Activated CD4-positive, alpha-beta T cell treated with anti-CD3 and anti-CD28 coated beads for 36 hours (primary cell): ENCODE measurements around the gene MICA. TPM values are rescaled to one million over a fixed set of nuclear protein-coding genes. Genes with fewer than 3 reads are reported as not detected.

Experiments
- ATAC-seq: fragments of 200-7000 bp; cut with Tn5 transposase; one replicate; pipeline ENCODE4 v1.10.0; 2021; ENCODE audit warnings: mild to moderate bottlenecking, moderate library complexity
- CTCF ChIA-PET: fragments of 350-600 bp; sonication (Branson Sonifier 250); formaldehyde crosslinking; loops from one replicate; lab custom pipeline; 2021; ENCODE audit warnings: antibody characterized with exemption; lab: Charles Lee
- POLR2A ChIA-PET: fragments of 350-600 bp; sonication (Branson Sonifier 250); formaldehyde crosslinking; loops from one replicate; lab custom pipeline; 2021; ENCODE audit warnings: antibody characterized with exemption, inconsistent platforms; lab: Charles Lee
- DNase-seq: peaks from one replicate; pipeline ENCODE4 v3.0.0-alpha.2; 2020
- H3K27ac Mint-ChIP-seq: one replicate; pipeline ENCODE4 v1.8.0; 2021; ENCODE audit warnings: mixed read lengths
- H3K27me3 Mint-ChIP-seq: one replicate; pipeline ENCODE4 v1.8.0; 2021; ENCODE audit warnings: mixed read lengths
- H3K36me3 Mint-ChIP-seq: one replicate; pipeline ENCODE4 v1.8.0; 2021; ENCODE audit warnings: low read depth, mixed read lengths
- H3K4me1 Mint-ChIP-seq: one replicate; pipeline ENCODE4 v1.8.0; 2021; ENCODE audit warnings: mixed read lengths
- H3K4me3 Mint-ChIP-seq: one replicate; pipeline ENCODE4 v1.8.0; 2021; ENCODE audit warnings: mild to moderate bottlenecking, moderate library complexity, mixed read lengths
- H3K9me3 Mint-ChIP-seq: one replicate; pipeline ENCODE4 v1.8.0; 2021; ENCODE audit warnings: low read depth, mixed read lengths
- intact Hi-C, 2 experiments: fragments of 100-400 bp; cut with DNase I in 1 of 2; cut with micrococcal nuclease in 1 of 2; formaldehyde crosslinking; loops; one replicate each; pipeline versions ENCODE4 v1.14.2 to v1.15.1; 2022 to 2024; cut with DNase I, micrococcal nuclease
- total RNA-seq, 2 experiments: library from RNA; stranded (reverse); gene quantifications; one replicate each; pipeline ENCODE4 v1.2.3, GENCODE V29; 2021

The MICA gene
- total RNA-seq: 1 to 10 TPM; 6.3 to 7.1 TPM

DNA sequence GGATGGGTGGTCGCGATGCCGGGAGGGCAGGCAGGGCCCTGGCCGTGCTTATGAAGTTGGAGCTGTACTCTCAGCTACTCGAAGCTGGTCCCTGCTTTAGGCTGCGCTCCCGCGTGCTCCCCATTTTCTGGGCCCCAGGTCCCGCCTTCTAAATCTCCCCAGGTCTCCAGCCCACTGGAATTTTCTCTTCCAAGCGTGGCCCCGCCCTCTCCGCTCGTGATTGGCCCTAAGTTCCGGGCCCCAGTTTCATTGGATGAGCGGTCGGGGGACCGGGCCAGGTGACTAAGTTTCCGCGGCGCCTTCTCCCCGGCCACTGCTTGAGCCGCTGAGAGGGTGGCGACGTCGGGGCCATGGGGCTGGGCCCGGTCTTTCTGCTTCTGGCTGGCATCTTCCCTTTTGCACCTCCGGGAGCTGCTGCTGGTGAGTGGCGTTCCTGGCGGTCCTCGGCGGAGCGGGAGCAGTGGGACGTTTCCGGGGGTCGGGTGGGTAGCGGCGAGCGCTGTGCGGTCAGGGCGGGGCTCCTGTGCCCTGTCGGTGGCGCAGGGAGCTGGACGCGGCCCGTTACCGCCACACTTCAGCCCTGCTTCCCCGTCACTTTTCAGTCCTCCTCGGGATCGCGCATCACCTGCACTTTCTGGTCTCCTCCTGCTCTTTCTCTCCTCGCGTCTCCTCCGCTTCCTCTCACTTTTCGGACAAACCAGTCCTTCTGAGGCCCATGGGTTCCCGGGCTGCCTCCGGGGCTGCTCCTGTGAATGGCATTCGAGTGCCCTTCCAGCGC, at the start of gene MICA:
Gene MICA, plus strand, starts transcription at position 313 of the 778 bp plus-strand sequence. Its CDS starts 38 bp downstream, at position 351.
- intact Hi-C loops: loop anchor here (5.0 kb wide), 5 partner anchors 46 to 681 kb away; partner anchors contain the start of genes C6orf47 (in 1 of the 2), DDX39B (in 1 of the 2), GPANK1 (in 1 of the 2) and HLA-B (in 1 of the 2)
- Mint-ChIP-seq H3K36me3 (peaks cover 2% of the 10 kb centered on the region), H3K4me1 (peaks cover 62% of the 10 kb centered on the region), H3K27me3 (no peaks in the 10 kb centered on the region), H3K4me3 (peak within 1 kb of the TSS; percentile 71), H3K9me3 (no peaks in the 10 kb centered on the region), H3K27ac (peak within 1 kb of the TSS; percentile 71)
- DNase-seq (peak; percentile 83), ATAC-seq (peak; percentile 68)
- POLR2A ChIA-PET: interaction anchor here (0.6 kb wide), 1 partner anchor 36 kb away, joined by 3 read pairs; no protein-coding TSS in a partner anchor
- CTCF ChIA-PET: interaction anchor here (0.7 to 1.6 kb wide), 3 partner anchors 11 to 39 kb away, joined by 3 to 5 read pairs (median 3); no protein-coding TSS in a partner anchor

- ChIA-PET POLR2A (interaction anchor here (0.6 to 1.6 kb wide), 7 partner anchors 8 to 637 kb away, joined by 3 to 12 read pairs (median 3); partner anchors contain the start of gene MDC1), CTCF (interaction anchor here (0.6 to 0.8 kb wide), 2 partner anchors 157 to 166 kb away, joined by 3 to 4 read pairs; no protein-coding TSS in a partner anchor)
- H3K27me3 Mint-ChIP-seq: no peaks in the 10 kb centered on the region
- ATAC-seq: no peak
- no peak for DNase-seq
- intact Hi-C loops: loop anchor here in 1 of 2 experiments (10.0 kb wide), 1 partner anchor 610 kb away; the partner anchor contains the start of genes FLOT1 and IER3
- H3K36me3 Mint-ChIP-seq: peaks cover 47% of the 10 kb centered on the region
- H3K4me3 Mint-ChIP-seq: peak overlapping the region; percentile 98
- H3K27ac Mint-ChIP-seq: peak overlapping the region; percentile 84
- H3K4me1 Mint-ChIP-seq: peaks cover 69% of the 10 kb centered on the region
- H3K9me3 Mint-ChIP-seq: no peaks in the 10 kb centered on the region
Observed at GRCh38 chr6:31354158-31354863, 49.1 kb upstream of the MICA start.

- DNase-seq: no peak
- ChIA-PET CTCF (interaction anchor here (0.8 kb wide), 1 partner anchor 157 kb away, joined by 4 read pairs; no protein-coding TSS in a partner anchor), POLR2A (interaction anchor here (0.6 to 1.6 kb wide), 4 partner anchors 9 to 638 kb away, joined by 3 read pairs; partner anchors contain the start of gene MDC1)
- H3K4me3 Mint-ChIP-seq: peak overlapping the region; percentile 98
- H3K4me1 Mint-ChIP-seq: peaks cover 67% of the 10 kb centered on the region
- intact Hi-C loops: loop anchor here (5.0 to 10.0 kb wide), 5 partner anchors 47 to 1413 kb away; partner anchors contain the start of genes FLOT1 (in 1 of the 2), HLA-A (in 1 of the 2), IER3 (in 1 of the 2) and LTA (in 1 of the 2)
- ATAC-seq: no peak
- peaks cover 47% of the 10 kb centered on the region for H3K36me3 Mint-ChIP-seq
- peak overlapping the region; percentile 84 for H3K27ac Mint-ChIP-seq
- no peaks in the 10 kb centered on the region for H3K27me3 Mint-ChIP-seq
- H3K9me3 Mint-ChIP-seq: no peaks in the 10 kb centered on the region
Observed at GRCh38 chr6:31354864-31355582, 48.4 kb upstream of the MICA start.

DNA sequence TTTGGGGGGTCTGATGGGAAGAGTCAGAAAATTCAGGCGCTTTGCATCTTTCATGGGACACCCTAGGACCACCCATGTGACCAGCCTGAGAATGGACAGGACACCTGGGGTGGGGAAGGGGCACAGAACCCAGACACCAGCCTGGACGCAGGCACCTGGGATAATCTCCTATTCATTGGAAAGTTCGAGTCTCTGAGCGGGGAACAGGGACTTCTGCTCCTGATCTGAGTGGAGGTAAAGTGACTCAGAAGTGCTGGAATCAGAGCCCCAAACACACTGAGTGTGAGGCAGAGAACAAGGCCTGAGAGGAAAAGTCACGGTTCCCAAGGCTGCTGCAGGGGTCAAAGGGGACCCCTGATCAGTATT, 47.8 kb upstream of the MICA start:
- peak overlapping the region; percentile 98 for H3K4me3 Mint-ChIP-seq
- ChIA-PET CTCF (no interaction called here), POLR2A (interaction anchor here (0.7 kb wide), 1 partner anchor 9 kb away, joined by 3 read pairs; no protein-coding TSS in a partner anchor)
- DNase-seq: peak; percentile 20
- H3K9me3 Mint-ChIP-seq: peaks cover 2% of the 10 kb centered on the region
- peaks cover 47% of the 10 kb centered on the region for H3K36me3 Mint-ChIP-seq
- H3K27me3 Mint-ChIP-seq: peaks cover 2% of the 10 kb centered on the region
- intact Hi-C loops: loop anchor here (5.0 to 10.0 kb wide), 5 partner anchors 47 to 1413 kb away; partner anchors contain the start of genes FLOT1 (in 1 of the 2), HLA-A (in 1 of the 2), IER3 (in 1 of the 2) and LTA (in 1 of the 2)
- H3K4me1 Mint-ChIP-seq: peaks cover 62% of the 10 kb centered on the region
- peak overlapping the region; percentile 84 for H3K27ac Mint-ChIP-seq
- ATAC-seq: no peak

- ChIA-PET POLR2A (no interaction called here), CTCF (no interaction called here)
- H3K4me1 Mint-ChIP-seq: peaks cover 58% of the 10 kb centered on the region
- peaks cover 2% of the 10 kb centered on the region for H3K27me3 Mint-ChIP-seq
- intact Hi-C loops: loop anchor here (1.0 to 10.0 kb wide), 9 partner anchors 24 to 1414 kb away; partner anchors contain the start of genes FLOT1 (in 1 of the 2), HLA-A (in 1 of the 2), IER3 (in 1 of the 2) and LTA (in 1 of the 2)
- peaks cover 47% of the 10 kb centered on the region for H3K36me3 Mint-ChIP-seq
- DNase-seq (peak; percentile 79), ATAC-seq (peak; percentile 4)
- H3K4me3 Mint-ChIP-seq: peak overlapping the region; percentile 98
- H3K9me3 Mint-ChIP-seq: peaks cover 5% of the 10 kb centered on the region
- H3K27ac Mint-ChIP-seq: peak overlapping the region; percentile 99
Observed at GRCh38 chr6:31356216-31356945, 47.0 kb upstream of the MICA start.

- Mint-ChIP-seq H3K36me3 (peaks cover 47% of the 10 kb centered on the region), H3K27me3 (peaks cover 5% of the 10 kb centered on the region), H3K4me3 (peak within 1 kb of the TSS; percentile 98), H3K9me3 (peaks cover 5% of the 10 kb centered on the region), H3K4me1 (peaks cover 56% of the 10 kb centered on the region), H3K27ac (peak within 1 kb of the TSS; percentile 99)
- POLR2A ChIA-PET: no interaction called here
- peak; percentile 80 for ATAC-seq
- intact Hi-C loops: loop anchor here (1.0 to 10.0 kb wide), 14 partner anchors 24 to 1415 kb away; partner anchors contain the start of genes FLOT1 (in 1 of the 2), HLA-A (in 1 of the 2), HLA-C (in 1 of the 2) and IER3 (in 1 of the 2)
- CTCF ChIA-PET: no interaction called here
- DNase-seq: peak; percentile 91
Observed at GRCh38 chr6:31356946-31357466, 46.4 kb upstream of the MICA start, which contains the start of gene HLA-B. Gene HLA-B (minus strand): TSS chr6:31357179. CDS start chr6:31357158, 21 bp downstream.

DNA sequence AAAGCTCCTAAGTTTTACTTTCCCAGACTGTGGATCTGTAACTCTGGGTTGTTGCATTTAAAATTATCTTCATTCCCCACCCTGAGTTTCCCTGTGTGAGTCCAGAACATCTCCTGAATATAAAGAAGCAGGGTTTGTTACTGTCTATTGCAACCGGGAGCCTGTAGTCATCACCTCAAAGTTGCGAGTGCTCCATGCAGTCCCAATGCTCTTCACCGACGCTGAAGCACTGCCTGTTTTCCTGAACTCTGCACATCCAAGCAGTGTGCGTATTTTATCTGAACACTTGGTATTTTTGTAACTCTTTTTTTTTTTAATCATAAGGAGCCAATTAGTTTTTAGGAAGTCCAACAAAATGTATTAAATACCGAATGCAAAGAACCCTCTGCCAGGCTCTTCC, 45.5 kb upstream of the MICA start:
- Mint-ChIP-seq H3K9me3 (peaks cover 5% of the 10 kb centered on the region), H3K4me3 (peak overlapping the region; percentile 98), H3K27ac (peak overlapping the region; percentile 99), H3K36me3 (peaks cover 39% of the 10 kb centered on the region), H3K27me3 (peaks cover 8% of the 10 kb centered on the region), H3K4me1 (peaks cover 47% of the 10 kb centered on the region)
- ATAC-seq (peak; percentile 7), DNase-seq (no peak)
- ChIA-PET POLR2A (no interaction called here), CTCF (interaction anchor here (0.6 to 0.7 kb wide), 2 partner anchors 25 to 161 kb away, joined by 3 read pairs; no protein-coding TSS in a partner anchor)
- intact Hi-C loops: loop anchor here (1.0 to 10.0 kb wide), 14 partner anchors 25 to 1416 kb away; partner anchors contain the start of genes HLA-C (in 2 of the 2), FLOT1 (in 1 of the 2), HLA-A (in 1 of the 2) and IER3 (in 1 of the 2)

- Mint-ChIP-seq H3K4me3 (peak overlapping the region; percentile 98), H3K9me3 (peaks cover 5% of the 10 kb centered on the region), H3K27me3 (peaks cover 8% of the 10 kb centered on the region), H3K27ac (peak overlapping the region; percentile 99), H3K36me3 (peaks cover 35% of the 10 kb centered on the region), H3K4me1 (peaks cover 43% of the 10 kb centered on the region)
- intact Hi-C loops: loop anchor here (2.0 to 10.0 kb wide), 6 partner anchors 44 to 1416 kb away; partner anchors contain the start of genes FLOT1 (in 1 of the 2), HLA-A (in 1 of the 2), HLA-C (in 1 of the 2) and IER3 (in 1 of the 2)
- ChIA-PET POLR2A (no interaction called here), CTCF (interaction anchor here (0.6 kb wide), 1 partner anchor 25 kb away, joined by 3 read pairs; no protein-coding TSS in a partner anchor)
- DNase-seq (peak; percentile 45), ATAC-seq (peak; percentile 39)
Observed at GRCh38 chr6:31358302-31358701, 45.1 kb upstream of the MICA start.

GRCh38 chr6:31359581-31359980, 43.8 kb upstream of the MICA start:
- DNase-seq (no peak), ATAC-seq (no peak)
- Mint-ChIP-seq H3K36me3 (peaks cover 22% of the 10 kb centered on the region), H3K27me3 (peaks cover 9% of the 10 kb centered on the region), H3K9me3 (peaks cover 5% of the 10 kb centered on the region), H3K4me3 (no peak overlapping the region), H3K27ac (no peak overlapping the region), H3K4me1 (peaks cover 38% of the 10 kb centered on the region)
- CTCF ChIA-PET: no interaction called here
- intact Hi-C loops: loop anchor here (2.0 to 10.0 kb wide), 6 partner anchors 43 to 1417 kb away; partner anchors contain the start of genes FLOT1 (in 1 of the 2), HLA-A (in 1 of the 2), HLA-C (in 1 of the 2) and IER3 (in 1 of the 2)
- POLR2A ChIA-PET: no interaction called here
